Left ventricle myocardium inferior (tissue), 1 donor: ENCODE data around the gene CCL20. TPM values are rescaled to one million over a fixed set of nuclear protein-coding genes. Genes with fewer than 3 reads are reported as not detected.

Experiments used
- DNase-seq: peaks from one replicate; pipeline ENCODE4 v3.0.0-alpha.2; 2020
- H3K27ac ChIP-seq: fragments of 200-600 bp; replicated peaks from 2 replicates; pipeline ENCODE4 v1.8.0; 2021
- H3K27me3 ChIP-seq: fragments of 200-600 bp; 2 replicates; pipeline ENCODE4 v1.8.0; 2021; ENCODE audit warnings: low read depth
- H3K36me3 ChIP-seq: fragments of 200-600 bp; 2 replicates; pipeline ENCODE4 v1.8.0; 2021
- H3K4me1 ChIP-seq: fragments of 200-600 bp; 2 replicates; pipeline ENCODE4 v1.8.0; 2021
- H3K4me3 ChIP-seq: fragments of 200-600 bp; 2 replicates; pipeline ENCODE4 v1.8.0; 2021; ENCODE audit warnings: mild to moderate bottlenecking, moderate library complexity
- H3K9me3 ChIP-seq: fragments of 200-600 bp; replicated peaks from 2 replicates; pipeline ENCODE4 v1.8.0; 2021
- CTCF ChIP-seq: fragments of 200-600 bp; IDR thresholded peaks from 2 replicates; pipeline ENCODE4 v1.8.0; 2021; ENCODE audit warnings: antibody characterized with exemption, mild to moderate bottlenecking, borderline replicate concordance
- intact Hi-C: fragments of 100-400 bp; cut with micrococcal nuclease; formaldehyde crosslinking; loops from one replicate; pipeline ENCODE4 v1.11.0; 2022
- total RNA-seq: library from RNA; stranded (reverse); fragmentation: NEBNext Ultra II Directional; extraction: Animal tissue kit (Norgen Biotek cat#: 25700); gene quantifications from one replicate; pipeline ENCODE4 v1.2.1, GENCODE V29; 2021
- donor health status: DM: no; HTN: yes; CAD: no; lungs with severe emphysema.

The CCL20 gene
- total RNA-seq, 1 donor from 2014 or later: not detected

GRCh38 chr2:227805578-227805977, 8.1 kb upstream of the CCL20 start:
- Histone ChIP-seq H3K36me3 (no peaks in the 10 kb centered on the region), H3K27ac (no peak overlapping the region), H3K27me3 (no peaks in the 10 kb centered on the region), H3K4me3 (no peak overlapping the region), H3K4me1 (no peaks in the 10 kb centered on the region), H3K9me3 (no peaks in the 10 kb centered on the region)
- intact Hi-C loops: no loop called here
- no peak for TF ChIP-seq CTCF
- no peak for DNase-seq

- no peak for DNase-seq
- Histone ChIP-seq H3K27ac (no peak overlapping the region), H3K9me3 (no peaks in the 10 kb centered on the region), H3K27me3 (peaks cover 20% of the 10 kb centered on the region), H3K4me3 (no peak overlapping the region), H3K36me3 (no peaks in the 10 kb centered on the region), H3K4me1 (no peaks in the 10 kb centered on the region)
- intact Hi-C loops: no loop called here
- TF ChIP-seq CTCF: no peak
Measured at GRCh38 chr2:227808936-227809335, 4.7 kb upstream of the CCL20 start.

GRCh38 chr2:227812001-227812400, 1.6 kb upstream of the CCL20 start:
- intact Hi-C loops: no loop called here
- no peaks in the 10 kb centered on the region for H3K4me1 ChIP-seq
- no peaks in the 10 kb centered on the region for H3K36me3 ChIP-seq
- no peak overlapping the region for H3K4me3 ChIP-seq
- H3K9me3 ChIP-seq: no peaks in the 10 kb centered on the region
- no peak for TF ChIP-seq CTCF
- peaks cover 40% of the 10 kb centered on the region for H3K27me3 ChIP-seq
- no peak for DNase-seq
- H3K27ac ChIP-seq: no peak overlapping the region

- no peak overlapping the region for H3K27ac ChIP-seq
- no peaks in the 10 kb centered on the region for H3K9me3 ChIP-seq
- no peak for TF ChIP-seq CTCF
- no peak for DNase-seq
- H3K27me3 ChIP-seq: peaks cover 40% of the 10 kb centered on the region
- peaks cover 6% of the 10 kb centered on the region for H3K4me1 ChIP-seq
- no peak overlapping the region for H3K4me3 ChIP-seq
- H3K36me3 ChIP-seq: no peaks in the 10 kb centered on the region
- intact Hi-C loops: no loop called here
Measured at GRCh38 chr2:227813229-227813561, 447 bp upstream of the CCL20 start.

GRCh38 chr2:227815066-227815465, 1.4 kb downstream of the CCL20 start:
- Histone ChIP-seq H3K9me3 (no peaks in the 10 kb centered on the region), H3K36me3 (no peaks in the 10 kb centered on the region), H3K4me3 (no peak overlapping the region), H3K27me3 (peaks cover 40% of the 10 kb centered on the region), H3K4me1 (peaks cover 11% of the 10 kb centered on the region), H3K27ac (no peak overlapping the region)
- intact Hi-C loops: no loop called here
- TF ChIP-seq CTCF: no peak
- no peak for DNase-seq
